Measurements from ENCODE around the gene ARFGAP3.
"Not testable (repeated sequence)": the region's sequence is repeated elsewhere in the genome, so short reads cannot be mapped to it uniquely, and the experiment has no call there.

ARFGAP3 gene

DNA sequence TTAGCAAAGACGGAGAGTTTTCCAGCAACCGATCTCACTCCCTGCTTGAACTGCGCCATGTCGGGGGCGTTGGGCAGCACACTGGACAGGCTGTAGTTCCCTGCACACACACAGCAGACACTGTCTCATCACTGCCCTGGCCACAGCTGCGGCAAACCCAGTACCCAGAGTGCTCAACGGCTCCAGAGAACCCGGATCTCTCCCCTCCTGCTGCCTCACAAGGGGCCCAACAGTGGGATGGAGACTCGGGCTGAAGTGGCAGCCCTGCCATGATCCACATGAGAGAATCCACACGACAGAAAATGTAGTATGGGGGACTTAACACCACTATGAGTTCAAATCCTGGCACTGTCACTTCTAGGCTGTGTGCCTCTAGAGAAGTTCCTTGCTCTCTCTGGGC is 58.0 kb downstream of the ARFGAP3 start:
- in situ Hi-C loops (cut with MboI; ENCODE audit: low sequenced_read_pairs) = no loop called here

DNA sequence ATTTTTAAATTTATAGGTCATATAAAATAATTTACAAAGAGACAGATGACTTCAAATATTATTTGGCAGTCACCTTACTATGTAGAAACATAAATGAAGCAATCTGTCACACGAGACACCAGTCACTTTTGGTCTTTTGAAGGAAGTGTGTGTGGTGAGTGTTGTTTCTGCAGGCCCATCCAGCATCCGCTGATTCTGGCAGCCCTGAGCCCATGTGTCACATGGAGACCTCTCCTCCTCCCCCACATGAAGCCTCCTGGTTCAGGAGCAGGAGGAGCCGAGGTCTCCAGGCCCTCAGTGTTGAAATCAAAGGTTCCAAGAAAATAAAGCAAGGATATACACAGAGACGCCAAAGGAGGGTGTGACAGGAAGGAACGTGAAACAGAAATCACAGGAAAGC is 60.1 kb downstream of the ARFGAP3 start:
- in situ Hi-C loops (cut with MboI; ENCODE audit: low sequenced_read_pairs) = no loop called here

DNA sequence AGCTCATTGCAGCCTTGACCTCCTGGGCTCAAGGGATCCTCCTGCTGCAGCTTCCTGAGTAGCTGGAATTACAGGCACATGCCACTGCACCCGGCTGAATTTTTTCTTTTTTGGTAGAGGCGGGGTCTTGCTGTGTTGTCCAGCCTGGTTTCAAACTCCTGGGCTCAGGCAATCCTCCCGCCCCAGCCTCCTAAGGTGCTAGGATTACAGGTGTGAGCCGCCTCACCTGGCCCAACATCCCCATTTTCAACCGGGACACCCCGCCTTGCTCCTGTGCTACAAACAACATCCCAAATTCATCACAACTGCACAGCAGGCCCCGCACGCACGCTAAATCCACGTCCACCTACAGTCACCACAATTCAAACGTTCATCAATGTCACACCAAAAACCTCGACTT is 61.0 kb downstream of the ARFGAP3 start:
- in situ Hi-C loops (cut with MboI; ENCODE audit: low sequenced_read_pairs) = no loop called here

DNA sequence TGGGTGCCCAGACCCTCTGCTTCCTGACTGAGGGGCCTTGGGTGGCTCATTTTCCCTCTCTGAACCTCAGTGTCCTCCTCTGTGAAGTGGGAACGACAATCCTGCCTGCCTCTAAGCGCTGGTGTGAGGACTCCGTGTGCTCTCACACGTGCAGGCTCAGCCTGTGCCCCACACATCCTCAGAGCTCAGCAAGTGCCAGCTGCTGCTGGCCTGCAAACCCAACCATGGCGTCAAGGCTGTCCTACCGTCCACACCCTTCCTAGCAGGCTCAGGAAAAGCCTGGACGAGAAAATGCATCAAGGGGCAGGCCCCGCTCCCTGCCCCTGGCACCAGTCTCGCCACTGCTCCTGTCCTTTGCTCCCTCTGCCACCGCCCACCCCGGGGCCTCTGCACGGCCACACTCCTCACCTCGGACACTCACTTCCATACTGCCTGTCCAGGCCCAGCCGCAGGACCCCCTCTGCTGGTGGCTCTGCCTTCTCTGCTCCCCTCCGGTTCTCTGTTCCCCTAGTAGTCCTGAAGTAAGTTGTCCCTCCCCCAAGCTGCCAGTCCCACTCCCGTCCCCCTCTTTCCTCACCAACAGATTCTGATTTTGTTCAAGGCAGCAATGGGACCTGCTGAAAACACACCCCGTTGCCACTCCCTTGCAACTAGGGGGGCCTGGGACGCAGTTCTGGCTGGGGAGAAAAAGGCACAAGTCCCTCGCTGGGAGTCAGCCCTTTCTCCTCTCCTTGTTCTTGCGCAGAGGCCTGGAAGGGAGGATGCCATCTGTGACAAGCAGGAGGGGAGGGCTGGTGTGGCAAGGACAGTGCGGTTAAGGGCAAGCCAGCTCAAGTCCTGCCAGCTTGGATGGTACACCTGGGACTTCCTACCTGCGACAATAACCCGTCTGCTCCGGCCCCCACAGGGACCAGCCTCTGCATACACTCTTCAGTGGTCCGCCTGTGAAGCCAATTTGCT is 62.2 kb downstream of the ARFGAP3 start:
- in situ Hi-C loops (cut with MboI; ENCODE audit: low sequenced_read_pairs) = no loop called here

DNA sequence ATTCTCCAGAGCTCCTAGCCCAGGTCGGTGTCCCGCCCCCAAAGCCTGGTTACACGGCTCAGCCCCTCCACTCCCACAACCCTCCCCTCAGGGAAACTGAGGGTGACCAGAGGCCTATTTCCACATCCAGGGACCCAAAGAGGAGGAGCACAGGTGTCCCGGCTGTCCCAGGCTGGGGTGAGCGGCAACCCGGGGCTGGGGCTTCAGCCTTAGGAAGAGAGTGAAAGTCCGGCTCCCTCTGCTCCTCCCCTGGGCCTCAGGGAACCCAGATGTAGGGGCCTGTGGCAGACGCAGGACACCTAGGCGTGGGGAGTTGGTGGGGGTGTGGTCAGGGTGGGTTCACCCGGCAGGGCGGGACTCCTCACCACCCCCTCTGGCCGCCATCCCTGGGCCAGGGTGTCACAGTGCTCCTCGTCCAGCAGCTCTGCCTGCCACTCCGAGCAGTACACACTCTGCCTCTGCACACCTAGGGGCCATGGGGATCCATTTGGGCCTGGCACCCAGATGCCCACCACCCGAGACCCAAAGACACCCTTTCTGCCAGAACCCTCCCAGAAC is 63.1 kb downstream of the ARFGAP3 start:
- in situ Hi-C loops (cut with MboI; ENCODE audit: low sequenced_read_pairs) = no loop called here

DNA sequence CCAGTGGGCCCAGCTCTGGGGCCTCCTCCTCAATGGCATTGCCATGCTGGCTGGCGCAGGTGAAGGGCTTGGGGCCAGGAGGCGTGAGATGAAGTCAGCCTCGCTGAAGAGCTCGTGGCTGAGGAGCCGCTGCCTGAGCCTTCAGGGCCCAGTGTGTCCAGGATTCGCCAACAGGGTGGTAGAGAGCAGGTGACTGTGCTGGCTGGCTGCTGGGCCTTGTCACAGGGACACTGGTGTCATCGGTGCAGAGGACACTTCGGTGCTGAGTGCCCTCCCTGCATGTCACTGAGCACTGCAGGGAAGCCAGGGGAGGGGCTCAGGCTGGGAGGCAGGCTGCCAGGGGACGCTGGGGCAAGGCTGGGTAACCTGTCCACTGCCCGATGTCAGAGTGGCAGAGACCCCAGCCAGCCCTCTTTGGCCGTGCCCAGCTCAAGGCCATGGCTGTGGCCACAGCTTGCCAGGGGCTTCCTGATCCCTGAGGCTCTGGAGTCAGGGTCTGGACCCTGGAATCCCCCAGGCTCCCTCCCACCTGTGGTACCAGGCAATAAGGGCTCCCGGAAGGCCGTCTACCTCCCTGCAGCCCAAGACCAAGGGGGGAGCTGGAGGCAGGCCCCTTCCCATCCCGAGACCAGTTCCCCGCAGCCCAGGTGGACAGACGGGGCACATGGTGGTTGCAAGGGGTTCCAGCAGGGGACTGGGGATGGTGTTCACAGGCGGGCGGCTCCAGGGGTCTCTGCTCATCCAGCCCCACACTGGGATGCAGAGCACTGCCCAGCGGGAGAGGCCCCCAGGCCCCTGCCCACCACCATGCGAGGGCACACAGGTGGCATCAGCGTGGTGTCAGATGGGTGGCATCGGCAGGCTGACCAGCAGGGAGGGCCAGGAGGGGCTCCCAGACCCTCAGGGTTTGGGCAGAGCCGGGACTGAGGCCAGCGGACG is 63.9 kb downstream of the ARFGAP3 start:
- in situ Hi-C loops (cut with MboI; ENCODE audit: low sequenced_read_pairs) = no loop called here

DNA sequence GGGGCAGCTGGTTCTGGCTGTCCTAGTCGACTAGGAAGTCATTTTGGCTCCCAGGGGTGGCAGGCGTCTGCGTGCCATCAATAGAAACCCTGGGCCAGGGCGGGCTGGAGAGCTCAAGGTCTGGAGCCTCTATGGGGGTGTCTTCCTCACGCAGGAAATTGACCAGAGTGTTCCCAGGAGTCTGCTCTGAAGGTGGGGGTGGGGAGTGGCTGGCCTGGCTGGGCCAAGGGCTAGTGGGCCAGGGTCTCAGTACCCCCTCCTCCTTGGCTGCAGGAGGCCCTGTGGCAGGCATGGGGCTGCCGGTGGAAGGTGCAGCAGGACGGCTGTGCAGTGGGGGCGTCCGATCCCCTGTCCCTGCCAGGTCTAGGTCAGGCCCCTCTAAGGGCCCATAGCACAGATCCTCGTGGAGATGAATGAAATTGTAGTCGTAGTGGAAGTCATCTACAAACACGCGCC is 64.6 kb downstream of the ARFGAP3 start:
- in situ Hi-C loops (cut with MboI; ENCODE audit: low sequenced_read_pairs) = no loop called here

DNA sequence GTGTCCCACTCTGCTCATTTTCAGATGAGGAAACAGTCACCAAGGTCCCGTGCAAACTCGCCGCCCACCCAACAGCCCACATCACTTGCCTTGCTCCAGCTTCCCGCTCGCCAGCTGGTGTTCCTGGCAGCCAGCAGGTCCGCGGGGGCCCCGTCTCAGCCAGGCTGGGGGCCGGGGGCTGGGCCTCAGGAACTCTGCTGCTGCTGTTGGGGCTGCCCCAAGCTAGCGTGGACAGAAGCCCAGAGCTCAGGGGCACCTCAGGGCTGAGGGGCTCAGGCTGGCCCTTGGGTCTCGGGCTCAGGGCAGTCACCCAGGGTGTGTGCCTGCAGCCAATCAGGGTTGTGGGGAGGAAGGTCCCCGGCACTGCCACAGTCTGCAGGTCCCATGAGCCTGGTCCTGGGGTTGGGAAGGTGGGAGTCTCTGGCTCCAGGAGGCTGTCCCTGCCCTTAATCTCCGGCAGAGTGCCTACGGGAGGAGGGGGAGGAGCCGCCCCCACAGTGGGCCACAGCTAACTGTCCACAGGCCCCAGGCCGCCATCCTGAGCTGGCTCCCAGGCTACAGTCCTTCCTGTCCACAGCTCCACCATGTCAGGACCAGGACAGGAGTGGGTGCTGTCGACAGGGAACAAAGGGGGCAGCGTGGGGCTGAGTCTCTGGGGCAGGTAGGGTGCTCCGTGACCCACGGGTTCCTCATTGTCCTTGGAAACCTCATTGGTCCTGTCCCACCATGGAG is 65.2 kb downstream of the ARFGAP3 start:
- in situ Hi-C loops (cut with MboI; ENCODE audit: low sequenced_read_pairs) = no loop called here

DNA sequence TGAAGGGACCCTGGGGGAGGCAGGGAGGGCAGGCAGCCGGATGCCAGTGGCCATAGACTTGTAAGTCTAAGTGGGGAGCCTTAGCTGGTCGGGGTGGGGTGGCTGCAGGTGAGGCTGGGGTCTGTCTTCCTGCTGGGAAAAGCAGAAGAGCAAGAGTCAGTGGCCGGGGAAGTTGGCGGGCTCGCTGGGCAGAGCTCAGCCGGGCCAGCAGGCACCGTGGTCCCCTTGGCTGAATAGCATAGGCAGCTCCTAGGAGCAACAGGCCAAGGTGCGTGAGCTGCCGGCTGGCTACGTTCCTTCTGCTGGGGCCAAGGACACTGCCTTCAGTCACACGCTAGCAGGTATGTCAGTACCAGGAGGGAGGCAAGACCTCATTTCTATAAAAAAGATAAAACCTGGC is 68.6 kb downstream of the ARFGAP3 start:
- in situ Hi-C loops (cut with MboI; ENCODE audit: low sequenced_read_pairs) = no loop called here

DNA sequence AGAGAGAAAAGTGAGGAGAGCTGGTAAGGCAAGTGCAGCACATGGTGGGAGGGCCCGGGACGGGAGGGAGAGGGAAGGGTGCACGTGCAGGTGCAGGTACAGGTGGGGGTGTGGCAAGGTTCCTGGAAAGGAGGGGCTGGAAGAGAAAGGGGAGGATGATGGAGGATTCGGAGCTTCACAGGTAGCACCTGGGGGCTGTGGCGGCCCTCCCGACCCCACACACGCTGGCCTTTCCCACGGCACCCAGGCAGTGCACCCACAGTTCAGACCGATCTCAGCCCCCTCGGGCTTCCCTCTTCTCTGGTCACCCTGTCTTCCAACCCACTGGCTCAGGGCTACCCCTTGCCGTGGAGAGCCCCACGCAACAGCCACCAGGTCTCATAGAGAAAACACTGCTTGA is 69.1 kb downstream of the ARFGAP3 start:
- in situ Hi-C loops (cut with MboI; ENCODE audit: low sequenced_read_pairs) = no loop called here

DNA sequence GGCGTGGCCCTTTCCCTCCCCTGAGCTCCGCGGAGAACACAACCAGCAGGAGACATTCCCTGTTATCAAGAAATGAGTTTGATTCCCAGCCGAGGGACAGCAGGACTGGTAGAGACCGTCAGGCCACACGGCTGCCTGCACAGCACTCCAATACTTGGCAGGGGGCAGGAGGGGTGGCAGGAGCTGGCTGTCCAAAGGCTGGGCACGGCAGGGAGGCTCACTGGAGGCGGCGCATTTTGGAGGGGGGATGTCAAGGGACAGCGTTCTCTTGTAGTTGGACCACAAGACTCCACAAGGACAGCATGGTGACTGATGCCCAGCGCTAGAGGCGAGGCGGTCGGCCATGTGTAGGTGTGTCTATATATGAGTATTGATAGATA is 69.7 kb downstream of the ARFGAP3 start:
- in situ Hi-C loops (cut with MboI; ENCODE audit: low sequenced_read_pairs) = no loop called here

DNA sequence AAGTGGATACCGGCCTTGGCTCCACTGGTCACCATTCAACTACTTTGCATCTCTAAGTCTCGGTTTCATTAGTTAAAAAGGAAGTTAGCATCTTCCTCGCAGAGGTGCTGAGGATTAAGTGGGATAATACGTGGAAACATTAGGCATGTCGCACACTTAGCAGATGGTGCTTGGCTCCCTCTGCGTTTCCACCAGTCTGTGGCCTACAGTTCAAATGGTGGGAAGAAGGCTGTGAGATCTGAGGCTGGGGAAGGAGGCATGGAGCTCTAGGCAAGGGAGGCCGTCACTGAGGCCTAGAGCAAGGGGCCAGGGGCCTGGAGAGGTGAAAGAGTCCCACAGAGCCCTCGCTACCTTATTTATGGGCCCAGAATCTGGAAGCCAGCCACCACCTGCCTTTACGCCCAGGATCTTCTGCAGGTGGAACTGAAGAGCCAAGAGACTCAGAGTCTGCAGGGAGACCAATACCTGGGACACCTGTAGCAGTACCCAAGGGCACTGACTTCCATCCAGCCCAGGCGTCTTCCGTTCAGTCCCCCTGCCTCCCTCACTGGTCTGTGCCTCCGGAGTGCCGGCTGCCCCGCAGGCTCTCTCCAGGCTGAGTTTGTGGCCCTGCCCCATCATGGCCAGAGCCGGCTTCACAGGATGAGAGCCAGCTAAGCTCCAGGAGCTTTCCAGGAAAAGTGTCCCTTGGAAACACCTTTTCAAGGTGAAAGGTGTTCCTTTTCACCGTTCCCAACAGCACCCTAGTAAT is 70.3 kb downstream of the ARFGAP3 start:
- in situ Hi-C loops (cut with MboI; ENCODE audit: low sequenced_read_pairs) = no loop called here

DNA sequence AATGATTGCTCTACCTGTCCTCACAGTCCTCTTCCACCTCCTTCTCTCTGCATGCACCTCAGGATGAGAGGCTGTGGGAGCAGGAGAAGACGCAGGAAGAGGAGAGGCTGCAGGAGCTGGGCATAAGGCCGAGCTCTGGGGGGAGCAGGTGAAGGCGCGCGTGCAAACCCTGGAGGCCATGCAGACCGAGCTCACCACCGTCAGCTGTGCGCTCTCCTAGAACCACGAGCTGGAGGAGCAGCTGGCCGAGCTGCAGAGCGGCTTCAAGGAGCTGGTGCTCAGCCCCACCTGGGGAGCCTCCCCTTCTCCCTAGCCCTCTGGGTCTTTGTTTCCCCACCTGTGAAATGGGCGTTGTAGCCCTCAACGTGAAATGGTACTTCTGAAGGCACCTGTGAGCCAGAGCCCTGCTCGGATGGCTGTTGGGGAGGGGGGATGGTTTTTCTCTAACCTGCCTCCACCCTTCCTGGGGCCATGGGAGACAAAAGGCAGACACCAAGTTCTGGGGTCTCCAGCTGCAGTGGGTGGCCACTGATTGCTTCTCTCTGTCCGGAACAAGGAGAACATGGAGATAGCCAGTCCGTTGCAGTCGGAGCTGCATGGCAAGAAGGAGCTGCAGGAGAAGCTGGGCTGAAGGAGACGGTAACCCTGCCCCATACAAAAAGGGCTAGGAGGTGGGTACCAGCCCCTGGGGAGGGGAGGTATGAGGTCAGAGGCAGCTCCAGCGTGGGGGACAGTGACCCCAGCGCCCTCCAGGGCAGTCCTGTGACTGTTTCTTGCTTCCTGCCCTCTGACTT is 71.2 kb downstream of the ARFGAP3 start:
- in situ Hi-C loops (cut with MboI; ENCODE audit: low sequenced_read_pairs) = no loop called here

DNA sequence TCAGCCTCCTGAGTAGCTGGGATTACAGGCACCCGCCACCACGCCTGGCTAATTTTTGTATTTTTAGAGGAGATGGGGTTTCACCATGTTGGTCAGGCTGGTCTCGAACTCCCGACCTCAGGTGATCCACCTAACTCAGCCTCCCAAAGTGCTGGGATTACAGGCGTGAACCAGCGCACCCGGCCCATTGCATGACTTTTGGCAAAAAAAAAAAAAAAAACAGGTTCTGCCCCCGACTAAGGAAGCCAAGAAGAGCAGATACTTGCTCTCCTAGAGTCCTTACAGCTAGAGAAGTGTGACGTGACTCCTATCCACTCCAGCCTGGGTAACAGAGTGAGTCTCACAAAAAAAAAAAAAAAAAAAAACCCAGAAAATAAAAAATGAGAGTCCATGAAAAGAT is 74.8 kb downstream of the ARFGAP3 start:
- in situ Hi-C loops (cut with MboI; ENCODE audit: low sequenced_read_pairs) = not testable (repeated sequence)

DNA sequence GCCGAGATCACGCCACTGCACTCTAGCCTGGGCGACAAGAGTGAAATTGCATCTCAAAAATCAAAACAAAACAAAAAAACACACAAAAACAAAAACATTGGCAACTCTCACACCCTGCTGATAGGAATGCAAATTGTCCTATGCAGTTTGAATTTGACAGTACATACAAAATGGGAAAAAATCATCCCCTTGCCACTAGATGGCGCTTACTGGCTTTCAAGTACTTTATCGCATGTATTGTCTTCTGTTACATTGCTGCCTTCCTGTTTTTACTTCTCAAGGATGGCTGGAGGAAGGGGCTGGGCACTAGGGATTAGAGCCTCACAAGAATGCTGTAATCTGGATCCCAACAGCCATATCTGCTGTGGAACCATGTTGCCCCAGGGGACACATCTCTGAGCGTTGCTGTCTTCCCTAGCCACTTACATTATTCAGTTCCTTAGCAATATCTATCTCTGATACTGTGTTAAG is 77.0 kb downstream of the ARFGAP3 start:
- in situ Hi-C loops (cut with MboI; ENCODE audit: low sequenced_read_pairs) = no loop called here

DNA sequence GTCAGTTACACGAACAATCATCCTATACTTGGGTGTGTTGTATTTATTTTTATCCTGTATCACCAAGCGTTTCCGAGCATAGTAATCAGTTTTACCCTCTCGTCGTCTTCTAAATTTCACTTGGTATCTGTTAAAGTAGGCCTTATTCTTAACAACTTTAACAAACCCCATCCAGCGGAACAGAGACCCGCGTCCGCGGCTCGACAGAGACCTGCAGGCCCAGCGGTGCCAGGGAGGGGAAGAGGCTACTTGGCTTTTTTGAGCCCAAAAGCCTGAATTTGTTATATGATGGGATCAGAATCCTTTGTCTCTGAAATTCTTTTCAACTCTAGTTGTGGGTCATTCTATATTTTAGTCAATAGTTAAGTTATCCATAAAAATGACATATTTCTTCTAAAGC is 79.9 kb downstream of the ARFGAP3 start:
- in situ Hi-C loops (cut with MboI; ENCODE audit: low sequenced_read_pairs) = no loop called here

DNA sequence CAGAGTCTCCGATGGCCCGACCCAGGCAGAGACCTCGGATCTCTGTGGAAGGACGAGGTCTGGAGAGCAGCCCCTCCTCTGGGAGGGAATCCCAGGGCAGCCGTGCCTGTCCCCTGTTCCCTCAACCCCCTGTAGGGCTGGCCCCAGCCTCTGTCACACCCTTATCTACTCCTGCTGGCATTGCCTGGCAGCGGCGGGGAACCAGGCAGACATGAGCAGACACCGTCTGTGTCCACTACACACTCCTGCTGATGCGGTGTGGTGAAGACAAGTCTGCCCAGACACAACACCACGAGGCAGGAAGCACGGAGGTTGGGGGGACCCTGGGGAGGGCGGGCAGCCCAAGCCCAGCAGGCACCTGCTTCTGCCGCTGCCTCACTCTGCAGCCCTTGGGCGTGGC is 83.9 kb downstream of the ARFGAP3 start:
- in situ Hi-C loops (cut with MboI; ENCODE audit: low sequenced_read_pairs) = no loop called here

DNA sequence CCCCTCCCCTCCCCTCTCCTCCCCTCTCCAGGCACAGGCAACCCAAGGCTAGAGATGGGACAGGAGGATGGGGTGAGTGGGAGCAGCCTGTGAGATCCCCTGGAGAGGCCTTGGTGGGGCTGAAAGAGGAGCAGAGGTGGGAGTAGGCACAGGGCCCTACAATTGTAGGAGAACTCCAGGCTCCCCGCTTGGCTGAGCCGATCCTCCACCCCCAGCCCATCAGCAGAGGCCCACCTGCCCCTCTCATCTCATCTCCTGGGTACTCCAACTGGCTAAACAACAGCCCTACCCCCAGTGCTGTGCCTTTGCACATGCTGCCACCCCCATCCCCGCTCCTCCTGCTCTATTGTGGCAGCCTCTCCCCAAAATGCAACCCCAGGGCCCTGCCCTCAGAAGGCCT is 84.4 kb downstream of the ARFGAP3 start:
- in situ Hi-C loops (cut with MboI; ENCODE audit: low sequenced_read_pairs) = no loop called here

All from HL-60/S4 treated with retinoic acid at 250 ng/mL for 4 days and 3 days (cell line).